ENCODE data around the gene FGD5. TPM values are rescaled to one million over a fixed set of nuclear protein-coding genes. Genes with fewer than 3 reads are reported as not detected.
"Not testable (repeated sequence)": the region's sequence is repeated elsewhere in the genome, so short reads cannot be mapped to it uniquely, and the experiment has no call there.

The FGD5 gene
- total and polyA plus RNA-seq, 3 donors from 2014 or later, result 14.4 to 17.8 (median 15.6) TPM

- intact Hi-C loops (cut with DNase I; ENCODE audit: low total_unique reads), result no loop called here
- no peak for DNase-seq
- H3K4me3 ChIP-seq, result no peak overlapping the region
- no peaks in the 10 kb centered on the region for H3K36me3 ChIP-seq (ENCODE audit: low read depth, missing control alignments)
- H3K27me3 ChIP-seq, result no peaks in the 10 kb centered on the region
- H3K9me3 ChIP-seq, result no peaks in the 10 kb centered on the region
- no peak overlapping the region for H3K27ac ChIP-seq
- no peak for TF ChIP-seq POLR2A (IDR thresholded peaks at IDR 0.05)
- TF ChIP-seq, protein P1, sequence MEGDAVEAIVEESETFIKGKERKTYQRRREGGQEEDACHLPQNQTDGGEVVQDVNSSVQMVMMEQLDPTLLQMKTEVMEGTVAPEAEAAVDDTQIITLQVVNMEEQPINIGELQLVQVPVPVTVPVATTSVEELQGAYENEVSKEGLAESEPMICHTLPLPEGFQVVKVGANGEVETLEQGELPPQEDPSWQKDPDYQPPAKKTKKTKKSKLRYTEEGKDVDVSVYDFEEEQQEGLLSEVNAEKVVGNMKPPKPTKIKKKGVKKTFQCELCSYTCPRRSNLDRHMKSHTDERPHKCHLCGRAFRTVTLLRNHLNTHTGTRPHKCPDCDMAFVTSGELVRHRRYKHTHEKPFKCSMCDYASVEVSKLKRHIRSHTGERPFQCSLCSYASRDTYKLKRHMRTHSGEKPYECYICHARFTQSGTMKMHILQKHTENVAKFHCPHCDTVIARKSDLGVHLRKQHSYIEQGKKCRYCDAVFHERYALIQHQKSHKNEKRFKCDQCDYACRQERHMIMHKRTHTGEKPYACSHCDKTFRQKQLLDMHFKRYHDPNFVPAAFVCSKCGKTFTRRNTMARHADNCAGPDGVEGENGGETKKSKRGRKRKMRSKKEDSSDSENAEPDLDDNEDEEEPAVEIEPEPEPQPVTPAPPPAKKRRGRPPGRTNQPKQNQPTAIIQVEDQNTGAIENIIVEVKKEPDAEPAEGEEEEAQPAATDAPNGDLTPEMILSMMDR (IDR thresholded peaks at IDR 0.05), result no peak
- 79 to 85% methylated on average over 6 to 15 of the region's 15 CpGs for WGBS, 2 donors
- peaks cover 7% of the 10 kb centered on the region for H3K4me1 ChIP-seq
Measured at GRCh38 chr3:14900881-14901873, 82.4 kb downstream of the FGD5 start.

- Histone ChIP-seq H3K27ac (peak overlapping the region in 1 of 2 donors; percentile 36), H3K9me3 (no peaks in the 10 kb centered on the region), H3K4me1 (peaks cover 10% of the 10 kb centered on the region), H3K4me3 (no peak overlapping the region), H3K36me3 (ENCODE audit: low read depth, missing control alignments) (no peaks in the 10 kb centered on the region), H3K27me3 (no peaks in the 10 kb centered on the region)
- DNase-seq, result peak; percentile 81
- 24 to 50% methylated on average over 7 of the region's 7 CpGs for WGBS, 2 donors
- TF ChIP-seq, protein P1 (IDR thresholded peaks at IDR 0.05), result no peak
- intact Hi-C loops (cut with DNase I; ENCODE audit: low total_unique reads), result no loop called here
Measured at GRCh38 chr3:14902719-14903118, 84.0 kb downstream of the FGD5 start.

- H3K27ac ChIP-seq; H3K4me3 ChIP-seq; H3K9me3 ChIP-seq; intact Hi-C loops (cut with DNase I; ENCODE audit: low total_unique reads); H3K27me3 ChIP-seq; DNase-seq; H3K36me3 ChIP-seq (ENCODE audit: low read depth, missing control alignments): not testable (repeated sequence)
- H3K4me1 ChIP-seq, result peaks cover 12% of the 10 kb centered on the region
- WGBS, 2 donors, result 92 to 100% methylated on average over 3 of the region's 3 CpGs
Measured at GRCh38 chr3:14903501-14903900, 84.7 kb downstream of the FGD5 start.

DNA sequence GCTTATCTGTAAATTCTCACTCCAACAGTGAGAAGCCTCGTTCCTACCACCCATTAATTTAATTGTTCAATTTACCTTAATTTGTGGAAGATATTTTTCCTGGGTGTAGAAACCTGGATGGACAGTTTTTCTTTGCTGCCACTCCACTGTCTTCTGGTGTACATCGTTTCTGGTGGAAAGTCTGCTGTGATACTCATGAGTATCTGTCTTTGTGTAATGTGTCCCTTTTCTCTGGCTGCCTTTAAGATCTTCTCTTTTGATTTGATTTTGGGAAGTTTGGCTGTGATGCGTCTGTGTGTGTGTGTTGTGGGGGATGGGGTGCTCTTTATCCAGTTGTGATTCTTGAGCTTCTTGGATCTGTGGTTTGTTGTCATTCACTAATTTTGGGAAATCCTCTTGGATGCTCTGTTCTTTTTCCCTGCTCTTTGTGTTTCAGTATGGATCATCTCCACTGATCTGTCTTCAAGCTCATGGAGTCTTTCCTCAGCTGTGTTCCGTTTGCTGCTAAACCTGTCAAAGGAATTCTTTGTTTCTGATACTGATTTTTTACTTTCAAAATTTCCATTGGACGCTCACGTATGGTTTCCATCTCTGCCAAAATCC lies 86.4 kb downstream of the FGD5 start:
- H3K36me3 ChIP-seq (ENCODE audit: low read depth, missing control alignments), result no peaks in the 10 kb centered on the region
- no peaks in the 10 kb centered on the region for H3K9me3 ChIP-seq
- TF ChIP-seq, protein P1 (IDR thresholded peaks at IDR 0.05), result no peak
- no peak for TF ChIP-seq POLR2A (IDR thresholded peaks at IDR 0.05)
- H3K27me3 ChIP-seq, result no peaks in the 10 kb centered on the region
- 90 to 94% methylated on average over 6 of the region's 6 CpGs for WGBS, 2 donors
- DNase-seq, result no peak
- peaks cover 12% of the 10 kb centered on the region for H3K4me1 ChIP-seq
- no peak overlapping the region for H3K4me3 ChIP-seq
- no peak overlapping the region for H3K27ac ChIP-seq
- intact Hi-C loops (cut with DNase I; ENCODE audit: low total_unique reads), result no loop called here

DNA sequence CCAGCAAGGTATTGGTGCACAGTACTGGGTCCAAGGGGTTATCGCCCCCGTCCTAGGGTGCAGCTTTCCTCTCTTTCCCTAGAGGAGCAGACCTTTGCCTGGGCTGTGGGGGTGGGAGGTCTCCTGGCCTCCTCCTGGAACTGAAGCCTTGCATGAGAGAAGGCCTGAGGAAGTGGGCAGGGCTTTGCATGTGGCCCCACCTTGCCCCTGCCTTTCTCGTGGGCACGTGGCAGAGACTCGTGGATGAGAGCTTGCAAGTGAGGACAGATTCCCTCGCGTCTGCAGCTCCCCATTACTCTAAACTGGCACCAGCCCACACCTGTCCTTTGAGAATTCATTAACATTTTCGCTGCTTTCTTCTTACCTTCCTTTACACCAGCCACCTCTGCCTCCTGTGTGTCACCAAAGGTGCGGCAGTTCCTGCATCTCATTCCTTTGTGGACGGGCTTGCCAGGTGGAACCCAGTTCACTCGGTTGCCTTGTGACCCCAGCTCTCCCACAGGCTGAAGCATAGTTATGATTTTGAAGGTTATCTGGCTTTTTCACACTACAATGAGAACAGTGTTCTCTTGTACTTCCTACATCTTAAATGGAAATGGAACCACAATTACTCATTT lies 87.7 kb downstream of the FGD5 start:
- no peaks in the 10 kb centered on the region for H3K27me3 ChIP-seq
- no peaks in the 10 kb centered on the region for H3K9me3 ChIP-seq
- no peak for DNase-seq
- no peak for TF ChIP-seq POLR2A (IDR thresholded peaks at IDR 0.05)
- TF ChIP-seq, protein P1 (IDR thresholded peaks at IDR 0.05), result no peak
- H3K27ac ChIP-seq, result no peak overlapping the region
- intact Hi-C loops (cut with DNase I; ENCODE audit: low total_unique reads), result no loop called here
- peaks cover 12% of the 10 kb centered on the region for H3K4me1 ChIP-seq
- no peak overlapping the region for H3K4me3 ChIP-seq
- no peaks in the 10 kb centered on the region for H3K36me3 ChIP-seq (ENCODE audit: low read depth, missing control alignments)
- 76% methylated on average over 11 of the region's 11 CpGs for WGBS, 2 donors
